K562 treated with DMSO at 1 percent for 12 hours (cell line): ENCODE results near the gene DCTD. TPM values are rescaled to one million over a fixed set of nuclear protein-coding genes. Genes with fewer than 3 reads are reported as not detected.

Experiments
- total RNA-seq: library from RNA; unstranded; fragments of 300-600 nt; gene quantifications from 2 replicates; pipeline ENCODE4 v1.2.3, GENCODE V29; 2022; ENCODE audit not compliant: insufficient read depth

The DCTD gene
- 44.4 and 64.7 TPM in 2 replicates for total RNA-seq

DNA sequence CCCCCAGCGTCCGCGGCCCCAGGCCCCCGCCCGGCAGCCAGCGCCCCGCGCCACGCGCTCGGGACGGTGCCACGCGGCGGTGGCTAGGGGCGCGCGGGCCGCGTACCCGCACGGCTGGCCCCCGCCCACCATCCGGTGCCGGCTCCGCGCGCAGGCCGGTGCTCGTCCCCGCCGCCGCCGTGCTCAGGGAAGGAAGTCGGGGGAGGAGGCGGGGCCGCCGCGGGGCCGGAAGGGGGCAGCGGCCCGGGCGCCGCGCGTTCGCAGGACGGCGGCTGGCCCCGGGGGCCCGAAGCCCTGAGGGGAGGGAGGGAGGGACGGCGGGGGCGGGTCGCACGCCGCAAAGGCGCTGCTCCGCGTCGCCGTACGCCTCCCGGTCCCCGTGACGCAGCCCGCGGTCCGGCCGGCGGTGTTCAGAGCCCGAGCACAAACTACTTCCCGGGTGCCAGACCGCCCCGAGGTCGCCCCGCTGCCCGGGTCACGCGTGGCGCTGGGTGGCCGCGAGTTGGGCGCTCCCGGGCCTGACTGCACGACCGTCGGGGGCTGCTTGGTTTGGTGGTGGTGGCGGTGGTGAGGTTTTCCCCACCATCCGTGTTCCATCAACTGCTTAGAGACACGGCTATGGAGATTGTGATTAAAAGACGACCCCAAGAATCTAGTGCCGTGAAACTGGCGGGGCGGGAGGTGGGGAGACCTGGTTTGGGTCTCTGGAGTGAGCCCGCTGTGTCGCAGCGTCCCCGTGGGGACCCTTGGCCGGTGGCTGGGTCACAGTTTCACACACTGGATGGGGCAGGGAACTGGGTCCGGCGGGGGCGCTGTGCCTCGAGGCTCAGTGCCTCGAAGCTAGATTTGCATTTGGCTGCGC is at the start of gene DCTD:
Gene DCTD (minus strand): TSS at position 205 of the 862 bp plus-strand sequence. CDS start 1,818 bp downstream, outside the sequence.

Other genes with a start within 250 kb of the DCTD start
- gene WWC2, start 181.9 kb upstream of the DCTD start, total RNA-seq = 3.7 and 13.4 TPM in 2 replicates